ENCODE results near the gene CASP7. TPM values are rescaled to one million over a fixed set of nuclear protein-coding genes. Genes with fewer than 3 reads are reported as not detected.

CASP7 gene
- total RNA-seq, 1 experiment from 2014 or later = 4.7 TPM

DNA sequence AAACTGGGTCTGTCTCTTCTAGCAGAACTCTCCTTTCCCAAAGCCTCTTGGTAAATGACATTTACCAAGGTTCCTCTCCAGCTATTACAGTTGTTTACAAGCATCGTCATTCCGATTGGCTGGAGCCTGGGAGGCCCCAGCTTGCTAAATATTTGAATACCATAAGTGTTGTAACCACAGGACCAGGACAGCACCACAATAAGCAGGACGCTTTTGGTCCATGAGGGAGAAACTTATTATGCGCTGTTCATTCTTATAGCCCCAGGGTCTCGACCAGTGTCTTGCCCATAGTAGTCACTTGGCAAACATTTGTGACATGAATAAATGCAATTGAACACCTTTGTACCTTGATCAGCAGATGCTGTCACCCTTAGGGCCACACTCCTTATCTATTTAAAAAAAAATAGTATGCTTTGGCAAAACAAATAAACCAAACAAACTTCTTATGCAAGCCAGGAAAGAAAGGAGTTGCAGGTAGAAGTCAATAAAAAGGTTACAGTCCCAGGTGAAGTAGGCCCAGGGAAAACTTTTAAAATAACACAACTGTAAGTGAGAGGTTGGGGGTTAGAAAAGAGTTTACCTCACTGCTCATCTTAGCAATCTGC lies 48.7 kb upstream of the CASP7 start:
- H3K56ac ChIP-seq (ENCODE audit: insufficient read length, low read depth, low read length) = no peak overlapping the region
- no peak overlapping the region for H2AFZ ChIP-seq (ENCODE audit: low read length)
- no peaks in the 10 kb centered on the region for H3K23me2 ChIP-seq (ENCODE audit: insufficient read length, low read depth, low read length, poor library complexity, severe bottlenecking)
- no peak overlapping the region for H3K4me3 Mint-ChIP-seq
- no peaks in the 10 kb centered on the region for H4K20me1 ChIP-seq (ENCODE audit: control insufficient read depth, insufficient read depth, insufficient read length)
- peaks cover 0 to 2% (median 0%) of the 10 kb centered on the region in 3 experiments; a peak in 1 of 7 replicates for H3K36me3 Mint-ChIP-seq (ENCODE audit: insufficient read depth in 1 of 3, low read depth in 3 of 3)
- no peak overlapping the region for H3K14ac ChIP-seq (ENCODE audit: insufficient read depth, low read length)
- no peak overlapping the region for H3K9ac ChIP-seq (ENCODE audit: extremely low read depth, insufficient read length, low read length)
- H3K27ac ChIP-seq (ENCODE audit: insufficient read length, low read depth, low read length) = no peak overlapping the region
- no peaks in the 10 kb centered on the region; the same call in 1 of the 2 replicates for H3K4me1 ChIP-seq (ENCODE audit: insufficient read depth, low read length)
- H3K9me3 ChIP-seq (ENCODE audit: control insufficient read depth, low read depth, low read length) = no peaks in the 10 kb centered on the region
- no peak overlapping the region for H4K91ac ChIP-seq (ENCODE audit: insufficient read length, low read depth, low read length)
- no peaks in the 10 kb centered on the region for H3K79me1 ChIP-seq (ENCODE audit: insufficient read depth, low read depth, low read length, poor library complexity, severe bottlenecking)
- H2BK15ac ChIP-seq (ENCODE audit: low read depth, low read length) = no peak overlapping the region
- H2BK120ac ChIP-seq (ENCODE audit: low read depth, low read length, poor library complexity, severe bottlenecking) = no peak overlapping the region
- peaks cover 16% of the 10 kb centered on the region for H3K27me3 Mint-ChIP-seq (ENCODE audit: low read depth)
- H4K5ac ChIP-seq (ENCODE audit: insufficient read length, low read depth, low read length) = no peak overlapping the region
- H3K18ac ChIP-seq (ENCODE audit: insufficient read length, low read depth, low read length) = no peak overlapping the region
- H3K4me2 ChIP-seq (ENCODE audit: insufficient read depth, insufficient read length, low read length) = no peak overlapping the region
- H2BK12ac ChIP-seq (ENCODE audit: insufficient read length, low read depth, low read length) = no peak overlapping the region
- no peak overlapping the region for H2AK5ac ChIP-seq (ENCODE audit: insufficient read length, low read length)
- TF ChIP-seq, protein P1, sequence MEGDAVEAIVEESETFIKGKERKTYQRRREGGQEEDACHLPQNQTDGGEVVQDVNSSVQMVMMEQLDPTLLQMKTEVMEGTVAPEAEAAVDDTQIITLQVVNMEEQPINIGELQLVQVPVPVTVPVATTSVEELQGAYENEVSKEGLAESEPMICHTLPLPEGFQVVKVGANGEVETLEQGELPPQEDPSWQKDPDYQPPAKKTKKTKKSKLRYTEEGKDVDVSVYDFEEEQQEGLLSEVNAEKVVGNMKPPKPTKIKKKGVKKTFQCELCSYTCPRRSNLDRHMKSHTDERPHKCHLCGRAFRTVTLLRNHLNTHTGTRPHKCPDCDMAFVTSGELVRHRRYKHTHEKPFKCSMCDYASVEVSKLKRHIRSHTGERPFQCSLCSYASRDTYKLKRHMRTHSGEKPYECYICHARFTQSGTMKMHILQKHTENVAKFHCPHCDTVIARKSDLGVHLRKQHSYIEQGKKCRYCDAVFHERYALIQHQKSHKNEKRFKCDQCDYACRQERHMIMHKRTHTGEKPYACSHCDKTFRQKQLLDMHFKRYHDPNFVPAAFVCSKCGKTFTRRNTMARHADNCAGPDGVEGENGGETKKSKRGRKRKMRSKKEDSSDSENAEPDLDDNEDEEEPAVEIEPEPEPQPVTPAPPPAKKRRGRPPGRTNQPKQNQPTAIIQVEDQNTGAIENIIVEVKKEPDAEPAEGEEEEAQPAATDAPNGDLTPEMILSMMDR (conservative IDR thresholded peaks at IDR 0.05) = no peak
- H3K27ac Mint-ChIP-seq = no peak overlapping the region
- no peaks in the 10 kb centered on the region for H3K9me3 Mint-ChIP-seq
- H3K27me3 ChIP-seq (ENCODE audit: insufficient read depth, low read length) = no peaks in the 10 kb centered on the region
- no CpG with 5 or more reads among the region's 5 CpGs for WGBS (ENCODE audit: extremely low coverage, insufficient read length, low lambda C conversion rate)
- H3K4me1 Mint-ChIP-seq = peaks cover 14 to 18% of the 10 kb centered on the region in 2 experiments
- H3K23ac ChIP-seq (ENCODE audit: insufficient read length, low read depth, low read length) = no peak overlapping the region
- H2BK5ac ChIP-seq (ENCODE audit: insufficient read length, low read length) = no peak overlapping the region
- no peak overlapping the region for H3T11ph ChIP-seq (ENCODE audit: low read length)
- H3K79me2 ChIP-seq (ENCODE audit: insufficient read depth, low read length) = no peaks in the 10 kb centered on the region; the same call in 1 of the 2 replicates
- no peak overlapping the region for H4K8ac ChIP-seq (replicated peaks; ENCODE audit: insufficient read length, low read depth, low read length)
- DNase-seq = no peak
- H3K4ac ChIP-seq (ENCODE audit: low read depth, low read length) = no peak overlapping the region
- H2BK20ac ChIP-seq (ENCODE audit: low read depth, low read length, poor library complexity, severe bottlenecking) = no peak overlapping the region

Measured in H9 (cell line).